ENCODE data around the gene ANKRD65.
"Not testable (repeated sequence)": the region's sequence is repeated elsewhere in the genome, so short reads cannot be mapped to it uniquely, and the experiment has no call there.

Gene ANKRD65

DNA sequence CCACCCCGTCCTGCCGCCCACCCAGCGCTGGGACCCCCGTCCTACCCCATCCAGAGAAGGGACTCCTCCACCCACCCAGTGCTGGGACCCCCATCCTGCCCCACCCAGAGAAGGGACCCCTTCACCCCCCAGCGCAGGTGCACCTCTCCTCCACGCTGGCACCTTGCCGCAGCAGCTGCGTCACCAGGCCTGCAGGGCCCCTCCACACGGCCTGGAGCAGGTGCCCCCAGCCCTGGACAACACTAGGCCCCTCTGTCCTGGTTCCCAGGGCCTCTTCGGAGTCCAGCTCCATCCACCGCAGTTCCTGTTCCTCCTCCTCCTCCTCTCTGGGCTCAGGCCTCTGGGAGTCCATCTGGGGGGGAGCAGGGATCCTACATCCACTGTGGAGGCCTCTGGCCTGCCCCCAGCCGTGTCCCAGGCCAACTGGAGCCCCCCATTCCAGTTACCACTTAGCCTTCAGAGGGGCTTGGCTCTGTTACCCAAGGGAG is 378 bp downstream of the ANKRD65 start:
- H3K4me3 ChIP-seq (ENCODE audit: low read depth, low read length): no peak overlapping the region
- no peak for DNase-seq (ENCODE audit: low read depth)
- TF ChIP-seq, protein P1, sequence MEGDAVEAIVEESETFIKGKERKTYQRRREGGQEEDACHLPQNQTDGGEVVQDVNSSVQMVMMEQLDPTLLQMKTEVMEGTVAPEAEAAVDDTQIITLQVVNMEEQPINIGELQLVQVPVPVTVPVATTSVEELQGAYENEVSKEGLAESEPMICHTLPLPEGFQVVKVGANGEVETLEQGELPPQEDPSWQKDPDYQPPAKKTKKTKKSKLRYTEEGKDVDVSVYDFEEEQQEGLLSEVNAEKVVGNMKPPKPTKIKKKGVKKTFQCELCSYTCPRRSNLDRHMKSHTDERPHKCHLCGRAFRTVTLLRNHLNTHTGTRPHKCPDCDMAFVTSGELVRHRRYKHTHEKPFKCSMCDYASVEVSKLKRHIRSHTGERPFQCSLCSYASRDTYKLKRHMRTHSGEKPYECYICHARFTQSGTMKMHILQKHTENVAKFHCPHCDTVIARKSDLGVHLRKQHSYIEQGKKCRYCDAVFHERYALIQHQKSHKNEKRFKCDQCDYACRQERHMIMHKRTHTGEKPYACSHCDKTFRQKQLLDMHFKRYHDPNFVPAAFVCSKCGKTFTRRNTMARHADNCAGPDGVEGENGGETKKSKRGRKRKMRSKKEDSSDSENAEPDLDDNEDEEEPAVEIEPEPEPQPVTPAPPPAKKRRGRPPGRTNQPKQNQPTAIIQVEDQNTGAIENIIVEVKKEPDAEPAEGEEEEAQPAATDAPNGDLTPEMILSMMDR (IDR thresholded peaks at IDR 0.05; ENCODE audit: insufficient read depth, low read depth, low read length, missing control alignments): no peak

GRCh38 chr1:1419813-1420653 is 1.0 kb downstream of the ANKRD65 start:
- DNase-seq (ENCODE audit: low read depth): no peak
- TF ChIP-seq, protein P1 (IDR thresholded peaks at IDR 0.05; ENCODE audit: insufficient read depth, low read depth, low read length, missing control alignments): no peak
- no peak overlapping the region for H3K4me3 ChIP-seq (ENCODE audit: low read depth, low read length)

DNA sequence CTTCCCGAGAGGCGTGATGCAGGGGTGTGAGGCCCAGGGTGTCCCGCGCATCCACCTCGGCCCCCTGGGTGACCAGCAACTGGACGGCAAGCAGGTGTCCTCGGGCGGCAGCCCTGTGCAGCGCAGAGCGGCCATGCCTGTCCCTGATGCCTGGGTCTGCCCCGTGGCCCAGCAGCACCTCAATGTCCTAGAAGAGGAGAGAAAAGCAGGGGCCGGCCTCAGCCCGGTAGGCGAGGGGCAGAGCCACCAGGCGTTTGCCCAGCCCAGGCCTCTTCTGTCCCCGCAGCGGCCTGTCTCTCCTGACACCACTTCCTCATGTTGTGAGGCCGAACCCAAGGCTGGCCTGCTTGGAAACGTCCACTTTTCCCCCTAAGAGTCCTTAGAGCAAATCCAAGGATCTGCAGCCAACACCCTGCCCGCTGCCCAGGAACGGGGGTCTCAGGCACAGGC is 1.7 kb downstream of the ANKRD65 start:
- TF ChIP-seq, protein P1 (IDR thresholded peaks at IDR 0.05; ENCODE audit: insufficient read depth, low read depth, low read length, missing control alignments): no peak
- no peak overlapping the region for H3K4me3 ChIP-seq (ENCODE audit: low read depth, low read length)
- no peak for DNase-seq (ENCODE audit: low read depth)

GRCh38 chr1:1418464-1419362 is 2.4 kb downstream of the ANKRD65 start:
- TF ChIP-seq, protein P1 (IDR thresholded peaks at IDR 0.05; ENCODE audit: insufficient read depth, low read depth, low read length, missing control alignments): no peak
- peak; percentile 70 for DNase-seq (ENCODE audit: low read depth)
- peak overlapping the region; percentile 43 for H3K4me3 ChIP-seq (ENCODE audit: low read depth, low read length)

- peak overlapping the region; percentile 43 for H3K4me3 ChIP-seq (ENCODE audit: low read depth, low read length)
- peak; percentile 83 for DNase-seq (ENCODE audit: low read depth)
Observed at GRCh38 chr1:1417825-1418463, 3.1 kb downstream of the ANKRD65 start.

DNA sequence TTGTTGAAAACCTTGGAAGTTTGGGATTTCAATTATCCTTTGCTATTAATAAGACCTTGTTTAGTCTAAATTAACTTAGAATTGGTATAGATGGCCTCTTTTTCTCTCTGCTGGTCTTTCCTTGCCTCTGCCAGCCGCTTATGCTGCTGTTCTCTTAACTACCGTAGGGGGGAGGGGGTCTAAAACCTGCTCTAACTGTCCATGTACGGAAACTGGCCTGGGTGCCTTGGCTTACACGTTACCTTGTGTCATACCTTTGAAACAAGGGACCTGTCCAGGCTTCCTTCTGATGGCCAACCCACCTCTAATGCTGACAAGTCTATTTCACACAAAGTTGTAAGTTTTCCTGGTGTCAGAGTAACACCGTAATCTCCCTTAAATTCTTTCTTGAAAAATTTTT is 3.7 kb downstream of the ANKRD65 start:
- peak overlapping the region; percentile 43 for H3K4me3 ChIP-seq (ENCODE audit: low read depth, low read length)
- DNase-seq (ENCODE audit: low read depth): peak; percentile 69

DNA sequence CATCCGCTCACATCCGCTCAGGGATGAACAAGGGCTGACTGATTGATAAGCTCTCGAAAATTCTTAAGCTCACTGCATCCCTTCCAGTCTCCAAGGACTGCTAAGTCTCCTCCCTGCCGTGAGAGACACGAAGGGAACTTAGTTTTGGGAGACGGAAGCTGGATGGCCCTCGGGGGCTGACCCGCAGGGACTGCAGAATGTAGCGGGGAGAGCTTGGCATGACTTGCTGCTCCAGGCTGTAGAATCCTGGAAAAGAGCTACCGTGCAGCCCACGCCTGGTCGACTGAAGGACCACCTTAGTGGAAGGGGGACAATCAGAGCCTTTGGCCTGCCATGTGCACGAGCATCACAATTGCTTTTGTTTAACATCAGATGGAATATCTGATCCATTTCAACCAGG is 5.3 kb downstream of the ANKRD65 start:
- no peak overlapping the region for H3K4me3 ChIP-seq (ENCODE audit: low read depth, low read length)
- TF ChIP-seq, protein P1 (IDR thresholded peaks at IDR 0.05; ENCODE audit: insufficient read depth, low read depth, low read length, missing control alignments): no peak
- no peak for DNase-seq (ENCODE audit: low read depth)

- DNase-seq (ENCODE audit: low read depth): peak; percentile 75
Observed at GRCh38 chr1:1412311-1412902, 8.7 kb downstream of the ANKRD65 start.

More at GRCh38 chr1:1412311-1412902, 8.7 kb downstream of the ANKRD65 start:
- not testable (repeated sequence) for H3K4me3 ChIP-seq (ENCODE audit: low read depth, low read length)

Measured in GM12865 (cell line).